ENCODE measurements around the gene E2F4. TPM values are rescaled to one million over a fixed set of nuclear protein-coding genes. Genes with fewer than 3 reads are reported as not detected.

The E2F4 gene
- total RNA-seq, 1 experiment from 2014 or later, result 114 TPM

DNA sequence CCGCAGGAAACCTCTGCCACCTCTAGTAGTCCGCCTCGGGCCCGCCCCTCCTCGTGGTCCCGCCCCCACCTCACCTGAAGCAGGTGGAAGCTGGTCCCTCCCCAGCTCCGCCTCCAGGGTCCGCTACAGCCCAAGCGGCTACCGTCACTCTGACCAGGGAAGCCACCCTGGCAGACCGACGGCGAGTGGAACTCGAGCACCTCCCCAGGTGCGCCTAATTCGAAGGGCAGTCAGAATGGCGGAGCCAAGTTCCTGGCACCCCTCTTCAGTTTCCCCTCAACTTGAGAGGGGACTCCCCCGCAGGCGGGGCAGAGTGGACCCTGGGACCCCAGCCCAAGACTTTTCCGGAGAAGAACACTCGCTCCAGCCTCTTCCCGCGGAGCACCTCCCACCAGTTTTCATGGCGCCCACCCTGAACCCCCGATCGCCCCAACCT is 54.8 kb downstream of the E2F4 start:
- CTCF ChIA-PET, result interaction anchor here (0.7 to 4.4 kb wide), 15 partner anchors 10 to 286 kb away, joined by 3 to 17 read pairs (median 3); partner anchors contain the start of genes ATP6V0D1, CES3, ELMO3 and FBXL8
- no peaks in the 10 kb centered on the region for H3K27me3 ChIP-seq (ENCODE audit: insufficient read depth, low read length)
- H3K4me2 ChIP-seq (ENCODE audit: low read length), result peak overlapping the region; percentile 94
- H4K20me1 ChIP-seq (ENCODE audit: insufficient read depth), result no peaks in the 10 kb centered on the region
- H3K79me2 ChIP-seq (ENCODE audit: insufficient read depth, low read length), result peaks cover 43% of the 10 kb centered on the region
- no peaks in the 10 kb centered on the region for H3K36me3 ChIP-seq (ENCODE audit: control insufficient read depth in 1 of 2, insufficient read depth in 2 of 2, low read length in 2 of 2)
- H2AFZ ChIP-seq (ENCODE audit: low read depth, low read length, poor library complexity, severe bottlenecking), result no peak overlapping the region
- peaks cover 42 to 70% of the 10 kb centered on the region in 2 experiments for H3K4me1 ChIP-seq (ENCODE audit: control insufficient read depth in 1 of 2, insufficient read depth in 2 of 2, low read length in 2 of 2)
- no peaks in the 10 kb centered on the region for H3K9me2 ChIP-seq (ENCODE audit: insufficient read depth)
- TSS peak; percentile 69 for BruUV-seq (replicated peaks)
- H3K9ac ChIP-seq (ENCODE audit: low read length), result peak overlapping the region; percentile 87
- H3K9me3 ChIP-seq (ENCODE audit: control insufficient read depth in 1 of 2, insufficient read depth in 1 of 2, low read depth in 1 of 2, low read length in 2 of 2), result no peaks in the 10 kb centered on the region
- intact Hi-C loops (cut with micrococcal nuclease), result loop anchor here (2.0 to 5.0 kb wide), 2 partner anchors 30 to 171 kb away; partner anchors contain the start of gene ZDHHC1
- H3K27ac ChIP-seq (ENCODE audit: low read depth, low read length), result peak overlapping the region; percentile 92
- POLR2A ChIA-PET, result interaction anchor here (0.6 to 2.7 kb wide), 12 partner anchors 8 to 136 kb away, joined by 3 to 13 read pairs (median 4); partner anchors contain the start of gene TMEM208
- no peak for TF ChIP-seq SIN3A (IDR thresholded peaks at IDR 0.05; ENCODE audit: low read depth)
- TF ChIP-seq EZH2 (IDR thresholded peaks at IDR 0.05), result no peak
- TF ChIP-seq CEBPB (IDR thresholded peaks at IDR 0.05; ENCODE audit: low read depth), result no peak
- TF ChIP-seq YY1 (IDR thresholded peaks at IDR 0.05; ENCODE audit: extremely low read depth, insufficient replicate concordance, low read depth, low read length), result peak; percentile 19
- no peak for TF ChIP-seq SP1 (IDR thresholded peaks at IDR 0.05; ENCODE audit: low read depth)
- peak; percentile 87 for TF ChIP-seq POLR2AphosphoS5 (IDR thresholded peaks at IDR 0.05; ENCODE audit: low read depth, low read length)
- TF ChIP-seq, protein P1, sequence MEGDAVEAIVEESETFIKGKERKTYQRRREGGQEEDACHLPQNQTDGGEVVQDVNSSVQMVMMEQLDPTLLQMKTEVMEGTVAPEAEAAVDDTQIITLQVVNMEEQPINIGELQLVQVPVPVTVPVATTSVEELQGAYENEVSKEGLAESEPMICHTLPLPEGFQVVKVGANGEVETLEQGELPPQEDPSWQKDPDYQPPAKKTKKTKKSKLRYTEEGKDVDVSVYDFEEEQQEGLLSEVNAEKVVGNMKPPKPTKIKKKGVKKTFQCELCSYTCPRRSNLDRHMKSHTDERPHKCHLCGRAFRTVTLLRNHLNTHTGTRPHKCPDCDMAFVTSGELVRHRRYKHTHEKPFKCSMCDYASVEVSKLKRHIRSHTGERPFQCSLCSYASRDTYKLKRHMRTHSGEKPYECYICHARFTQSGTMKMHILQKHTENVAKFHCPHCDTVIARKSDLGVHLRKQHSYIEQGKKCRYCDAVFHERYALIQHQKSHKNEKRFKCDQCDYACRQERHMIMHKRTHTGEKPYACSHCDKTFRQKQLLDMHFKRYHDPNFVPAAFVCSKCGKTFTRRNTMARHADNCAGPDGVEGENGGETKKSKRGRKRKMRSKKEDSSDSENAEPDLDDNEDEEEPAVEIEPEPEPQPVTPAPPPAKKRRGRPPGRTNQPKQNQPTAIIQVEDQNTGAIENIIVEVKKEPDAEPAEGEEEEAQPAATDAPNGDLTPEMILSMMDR (IDR thresholded peaks at IDR 0.05 in 2 of 3, conservative IDR thresholded peaks at IDR 0.05 in 1 of 3; ENCODE audit: borderline replicate concordance in 1 of 3, insufficient read depth in 1 of 3, low read depth in 2 of 3, low read length in 2 of 3), result peak in 1 of 3 experiments; percentile 23; a peak in 2 of 6 replicates
- TF ChIP-seq POLR2A (IDR thresholded peaks at IDR 0.05; ENCODE audit: borderline replicate concordance, extremely low read depth, insufficient read depth, insufficient read length), result peak; percentile 41
- no peak for TF ChIP-seq ELF1 (IDR thresholded peaks at IDR 0.05; ENCODE audit: borderline replicate concordance, low read depth)
- H3K4me3 ChIP-seq (replicated peaks in 1 of 2; ENCODE audit: low read depth in 1 of 2, low read length in 2 of 2), result peak overlapping the region; percentile 71 to 92
- peak; percentile 69 for ATAC-seq
- RAD21 ChIA-PET (ENCODE audit: low non-redundant PET in 1 of 2, low total read pairs in 2 of 2, uncharacterized antibody in 2 of 2, unreplicated experiment in 2 of 2), result interaction anchor here (0.6 to 1.6 kb wide), 4 partner anchors 20 to 170 kb away, joined by 3 to 6 read pairs (median 4); partner anchors contain the start of genes TMEM208 (in 1 of the 2) and ZDHHC1 (in 1 of the 2)
- DNase-seq (ENCODE audit: low read depth, low spot score), result peak; percentile 84

Data from HCT116 (cell line).